NT2/D1 (cell line): ENCODE results near the gene NIPAL1.

Experiments used
- SUZ12 ChIP-seq: IDR thresholded peaks from 2 replicates; pipeline ENCODE4 v1.6.1; 2011; ENCODE audit not compliant: insufficient read length, insufficient read depth; ENCODE audit errors: extremely low read depth
- ZNF274 ChIP-seq: IDR thresholded peaks from 2 replicates; pipeline ENCODE4 v1.6.1; 2011; ENCODE audit warnings: mild to moderate bottlenecking, low read depth, low read length

DNA sequence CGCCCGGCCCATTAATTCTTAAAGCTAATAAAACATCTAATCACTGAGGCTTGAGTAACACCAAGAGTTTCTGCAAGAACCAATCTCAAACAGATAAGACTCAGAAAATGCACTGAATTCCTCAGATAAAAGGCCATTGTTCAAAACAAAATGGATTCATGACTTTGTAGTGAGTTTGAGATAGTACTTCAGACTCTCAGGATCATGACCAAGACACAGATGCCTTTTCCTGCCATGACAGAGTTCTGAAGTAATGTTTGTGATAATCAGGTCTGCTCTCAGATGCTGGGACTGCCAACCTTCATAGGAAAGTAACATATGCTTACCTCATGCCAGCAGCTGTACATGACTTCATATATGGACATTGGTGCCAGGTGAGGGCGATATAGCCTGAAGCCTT is 54.6 kb downstream of the NIPAL1 start:
- TF ChIP-seq ZNF274 (no peak), SUZ12 (no peak)
